GM19324 (cell line): ENCODE data around the gene GATC.
A peak's percentile ranks its signal among the peaks of the same experiment; 100 is the strongest.
"Not testable (repeated sequence)": the region's sequence is repeated elsewhere in the genome, so short reads cannot be mapped to it uniquely, and the experiment has no call there.

Source experiments
- ATAC-seq: cut with Tn5 transposase; IDR thresholded peaks from one replicate; pipeline ENCODE4 v1.9.1; 2021; ENCODE audit warnings: mild to moderate bottlenecking, moderate library complexity; ENCODE audit not compliant: unreplicated experiment, low FRiP score

The GATC gene

GRCh38 chr12:120432772-120433525 lies 13.3 kb upstream of the GATC start:
- ATAC-seq = no peak

DNA sequence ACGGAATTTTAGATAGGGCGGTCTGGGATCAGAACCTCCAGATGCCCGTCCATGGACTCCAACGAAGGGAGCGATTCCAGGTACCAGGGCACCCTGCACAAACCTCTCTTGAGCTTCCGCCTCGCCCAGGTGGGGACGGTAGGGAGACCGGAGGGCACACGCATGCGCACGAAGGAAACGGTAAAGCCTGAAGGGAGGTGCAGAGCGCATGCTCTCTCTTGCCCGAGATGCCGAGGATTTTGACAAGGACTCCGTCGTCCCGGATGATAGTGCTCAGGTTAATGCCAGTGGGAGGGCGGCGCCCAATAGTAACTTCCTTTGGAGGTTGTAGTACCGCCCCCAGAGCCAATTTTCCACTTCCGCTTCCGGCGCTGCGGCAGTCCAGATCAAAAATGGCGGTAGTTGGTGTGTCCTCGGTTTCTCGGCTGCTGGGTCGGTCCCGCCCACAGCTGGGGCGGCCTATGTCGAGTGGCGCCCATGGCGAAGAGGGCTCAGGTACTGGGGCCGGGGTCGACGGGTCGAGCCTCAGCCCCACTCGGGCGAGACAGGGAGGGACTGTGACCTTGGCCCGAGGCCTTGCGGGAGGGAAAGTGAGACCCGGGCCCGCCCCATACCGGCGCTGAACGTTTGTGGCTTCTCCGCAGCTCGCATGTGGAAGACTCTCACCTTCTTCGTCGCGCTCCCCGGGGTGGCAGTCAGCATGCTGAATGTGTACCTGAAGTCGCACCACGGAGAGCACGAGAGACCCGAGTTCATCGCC lies 8.3 kb upstream of the GATC start, which contains the start of gene COX6A1:
COX6A1 (plus strand) TSS at position 379 of the 760 bp plus-strand sequence; CDS start at position 393, 14 bp downstream.
- peak; percentile 98 for ATAC-seq

DNA sequence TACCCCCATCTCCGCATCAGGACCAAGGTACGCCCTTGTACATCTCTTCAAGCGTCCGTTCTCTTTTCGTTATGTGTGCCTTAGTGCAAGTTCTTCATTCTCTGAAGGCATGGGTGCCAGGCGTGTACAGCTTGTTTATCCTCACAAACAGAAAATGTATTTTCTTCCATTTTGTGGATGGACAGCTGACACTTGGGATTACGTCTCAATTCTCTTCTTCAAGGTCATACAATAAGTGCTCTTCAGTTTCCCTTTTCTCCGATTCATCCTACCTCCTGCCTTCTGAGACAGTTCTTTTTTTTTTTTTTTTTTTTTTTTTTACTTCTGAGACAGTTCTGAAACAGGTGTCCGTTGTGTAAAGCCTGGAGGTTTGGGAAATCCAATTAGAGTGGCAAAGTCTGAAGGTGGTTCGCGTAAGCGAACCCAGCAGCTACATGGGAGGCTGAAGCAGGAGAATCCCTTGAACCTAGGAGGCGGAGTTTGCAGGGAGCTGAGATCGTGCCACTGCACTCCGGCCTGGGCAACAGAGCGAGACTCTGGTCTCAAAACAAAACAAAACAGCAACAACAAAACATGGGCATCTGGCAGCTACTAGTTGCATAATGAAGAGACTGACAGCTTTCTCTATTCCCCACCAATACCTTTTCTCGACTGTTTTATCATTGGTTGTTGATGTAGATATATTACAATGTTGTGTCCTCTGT lies 7.6 kb upstream of the GATC start:
- no peak for ATAC-seq

GRCh38 chr12:120439646-120440247 lies 6.5 kb upstream of the GATC start:
- no peak for ATAC-seq

DNA sequence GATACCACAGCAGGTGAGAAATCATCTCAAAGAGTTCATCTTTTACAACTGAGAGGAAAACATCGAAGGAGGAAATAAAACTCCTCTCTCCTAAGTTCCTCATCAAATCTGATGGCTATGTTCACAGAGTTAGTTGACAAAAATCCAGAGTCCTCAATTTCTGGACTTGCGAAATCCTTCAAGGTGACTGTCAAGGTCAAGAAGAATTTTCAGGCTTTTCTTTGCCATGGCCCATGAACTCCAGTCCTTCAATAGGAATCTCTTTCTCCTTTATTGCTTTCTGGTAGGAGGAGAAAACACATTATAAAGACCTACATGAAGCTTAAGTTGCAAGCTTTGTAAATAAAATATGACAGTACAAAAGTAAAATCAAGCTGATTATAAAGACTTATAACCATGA lies 1.6 kb upstream of the GATC start:
- ATAC-seq = no peak

DNA sequence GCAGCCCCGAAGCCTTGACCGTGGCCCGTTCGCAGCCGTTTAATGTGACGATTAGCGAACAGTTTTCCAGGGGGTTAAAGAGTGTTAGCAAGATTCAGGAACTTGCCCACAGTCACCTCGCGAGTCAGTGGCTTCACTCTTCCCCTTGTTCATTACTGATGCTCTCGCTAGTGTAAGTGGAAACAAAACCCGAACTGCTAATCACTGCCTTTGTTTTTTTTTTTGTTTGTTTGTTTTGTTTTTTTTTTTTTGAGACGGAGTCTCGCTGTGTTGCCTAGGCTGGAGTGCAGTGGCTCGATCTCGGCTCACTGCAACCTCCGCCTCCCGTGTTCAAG lies 567 bp downstream of the GATC start:
- ATAC-seq = not testable (repeated sequence)

- ATAC-seq = no peak
These were observed 1.7 kb downstream of the GATC start for GRCh38 chr12:120447992-120448391.

DNA sequence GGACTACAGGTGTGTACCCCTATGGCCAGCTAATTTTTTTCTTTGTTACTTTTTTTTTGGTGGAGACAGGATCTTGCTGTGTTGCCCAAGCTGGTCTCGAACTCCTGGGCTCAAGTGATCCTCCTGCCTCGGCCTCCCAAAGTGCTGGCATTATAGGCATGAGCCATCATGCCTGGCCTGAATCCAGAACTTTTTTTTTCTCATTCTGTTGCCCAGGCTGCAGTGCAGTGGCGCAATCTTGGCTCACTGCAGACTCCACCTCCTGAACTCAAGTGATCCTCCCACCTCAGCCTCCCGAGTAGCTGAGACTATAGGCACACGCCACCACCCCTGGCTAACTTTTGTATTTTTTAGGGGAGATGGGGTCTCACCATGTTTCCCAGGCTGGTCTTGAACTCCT lies 6.3 kb downstream of the GATC start:
- not testable (repeated sequence) for ATAC-seq

GRCh38 chr12:120453060-120453750 lies 7.0 kb downstream of the GATC start:
- ATAC-seq = no peak

GRCh38 chr12:120453977-120454376 lies 7.7 kb downstream of the GATC start:
- no peak for ATAC-seq

- ATAC-seq = no peak
These were observed 9.1 kb downstream of the GATC start for GRCh38 chr12:120455302-120455701.

- no peak for ATAC-seq
These were observed 10.9 kb downstream of the GATC start for GRCh38 chr12:120457133-120457532.

GRCh38 chr12:120460157-120460556 lies 13.9 kb downstream of the GATC start:
- no peak for ATAC-seq

- ATAC-seq = no peak
These were observed 15.9 kb downstream of the GATC start for GRCh38 chr12:120462099-120462640.

GRCh38 chr12:120463712-120464111 lies 17.5 kb downstream of the GATC start:
- no peak for ATAC-seq

- no peak for ATAC-seq
These were observed 19.5 kb downstream of the GATC start for GRCh38 chr12:120465756-120466155.

DNA sequence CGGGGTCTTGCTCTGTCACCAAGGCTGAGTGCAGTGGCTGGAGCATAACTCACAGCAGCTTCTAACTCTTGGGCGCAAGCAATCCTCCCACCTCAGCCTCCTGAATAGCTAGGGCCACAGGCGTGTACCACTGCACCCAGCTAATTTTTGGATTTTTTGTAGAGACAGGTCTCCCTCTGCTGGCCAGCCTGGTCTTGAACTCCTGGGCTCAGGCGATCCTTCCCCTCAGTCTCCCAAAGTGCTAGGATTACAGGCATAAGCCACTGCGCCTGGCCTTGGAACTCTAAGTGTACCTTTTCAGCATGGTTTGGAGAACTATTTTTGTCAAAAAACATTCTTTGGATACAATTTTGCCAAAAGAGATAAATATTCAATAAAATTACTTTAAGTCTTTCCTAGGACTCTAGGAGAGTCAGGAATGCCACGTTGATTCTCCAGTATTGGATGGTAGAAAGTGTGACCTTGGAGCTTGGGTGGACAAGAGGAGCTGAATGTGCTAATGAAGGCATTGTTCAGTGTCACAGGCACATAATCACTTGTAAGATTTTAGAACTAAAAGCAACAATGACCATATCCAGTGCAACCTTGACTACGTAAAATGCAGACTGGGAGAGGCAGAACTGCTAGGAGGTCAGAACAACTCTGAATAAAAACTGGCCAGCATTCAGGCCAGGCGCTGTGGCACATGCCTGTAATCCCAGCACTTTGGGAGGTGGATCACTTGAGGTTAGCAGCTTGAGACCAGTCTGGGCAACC lies 20.5 kb downstream of the GATC start:
- no peak for ATAC-seq

- ATAC-seq = no peak
These were observed 21.2 kb downstream of the GATC start for GRCh38 chr12:120467439-120467838.

DNA sequence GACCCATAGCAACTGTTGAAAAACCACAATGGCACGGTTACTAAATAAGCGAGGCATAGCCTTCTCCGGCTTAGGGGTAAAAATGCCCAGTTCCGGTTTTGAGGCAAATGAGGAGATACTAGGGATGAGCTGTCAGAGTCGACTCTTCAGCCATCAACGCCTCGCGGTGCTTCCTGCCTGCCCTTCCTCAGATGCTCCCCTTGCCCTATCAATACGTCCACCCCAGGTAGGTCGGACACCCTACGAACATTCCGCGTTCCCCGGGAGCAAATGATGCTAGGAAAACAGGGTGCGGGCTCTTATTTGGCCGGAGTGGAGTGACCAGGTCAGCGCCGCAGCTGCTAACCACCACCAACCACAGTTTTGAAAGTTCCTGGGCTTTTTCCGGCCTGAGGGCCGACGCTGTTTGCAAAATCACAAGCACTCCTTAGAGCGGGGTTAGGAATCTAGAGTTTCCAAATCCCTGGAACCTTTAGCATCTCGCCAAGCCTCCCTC lies 22.1 kb downstream of the GATC start:
- peak; percentile 0 for ATAC-seq
